GM23338 (cell line): ENCODE data around the gene IFNLR1.

Source experiments
- EZH2 ChIP-seq: fragments of 200-600 bp; sonication (generic); IDR thresholded peaks from one replicate; pipeline ENCODE4 v1.8.0; 2017; ENCODE audit warnings: antibody characterized with exemption, mild to moderate bottlenecking, low read depth; ENCODE audit not compliant: unreplicated experiment
- EZH2phosphoT487 ChIP-seq: fragments of 200-600 bp; sonication (generic); IDR thresholded peaks from one replicate; pipeline ENCODE4 v1.8.1; 2018; ENCODE audit warnings: antibody characterized with exemption; ENCODE audit not compliant: unreplicated experiment
- POLR2AphosphoS5 ChIP-seq: IDR thresholded peaks from 2 replicates; pipeline ENCODE4 v1.6.1; 2016; ENCODE audit warnings: antibody characterized with exemption, low read depth
- TF ChIP-seq, protein P1 (sequence below), 2 experiments: fragments of 200-600 bp in 1 of 2; sonication (generic) in 1 of 2; conservative IDR thresholded peaks; 2 replicates each; pipeline versions ENCODE4 v1.5.1 to v1.6.1; 2016 to 2017; ENCODE audit warnings: antibody characterized with exemption in 2 of 2, low read depth in 2 of 2, mild to moderate bottlenecking in 2 of 2, moderate library complexity in 1 of 2
- TF ChIP-seq, protein P2 (sequence below): IDR thresholded peaks from one replicate; pipeline ENCODE4 v1.6.1; 2018; ENCODE audit warnings: antibody characterized with exemption; ENCODE audit not compliant: unreplicated experiment

DNA sequence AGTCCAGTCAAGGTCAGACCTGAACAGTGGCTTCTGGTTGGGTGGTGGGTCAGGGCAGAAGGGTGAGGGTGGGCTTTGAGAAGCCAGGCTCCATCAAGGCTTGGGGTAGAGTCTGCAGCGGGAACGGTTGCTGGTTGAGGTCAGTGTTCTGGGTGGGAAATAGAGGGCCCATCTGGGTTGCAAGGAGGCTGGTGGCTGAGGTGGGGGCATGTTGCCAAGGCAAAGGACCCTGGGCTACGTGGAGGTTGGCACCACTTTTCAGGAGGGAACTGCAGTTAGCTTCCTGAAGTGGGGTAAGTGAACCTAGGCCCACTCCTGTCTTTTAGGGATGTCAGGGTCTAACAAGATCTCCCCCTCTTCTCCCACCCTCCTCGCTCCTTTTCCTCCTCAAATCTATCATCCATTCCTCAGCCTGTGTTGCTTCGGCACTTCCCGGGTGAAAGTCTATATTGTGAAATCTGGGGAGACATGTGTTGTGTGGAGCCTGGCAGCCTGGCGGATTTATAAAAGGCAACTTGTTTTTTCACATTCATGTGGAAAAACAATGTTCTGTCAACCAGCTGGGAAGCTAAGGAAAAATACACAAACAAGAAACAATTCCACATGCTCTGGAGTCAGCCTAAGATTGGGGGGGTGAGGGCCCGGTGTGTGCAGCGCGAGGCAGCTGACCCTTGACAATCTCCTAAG lies 45.6 kb downstream of the IFNLR1 start:
- TF ChIP-seq, protein P1, sequence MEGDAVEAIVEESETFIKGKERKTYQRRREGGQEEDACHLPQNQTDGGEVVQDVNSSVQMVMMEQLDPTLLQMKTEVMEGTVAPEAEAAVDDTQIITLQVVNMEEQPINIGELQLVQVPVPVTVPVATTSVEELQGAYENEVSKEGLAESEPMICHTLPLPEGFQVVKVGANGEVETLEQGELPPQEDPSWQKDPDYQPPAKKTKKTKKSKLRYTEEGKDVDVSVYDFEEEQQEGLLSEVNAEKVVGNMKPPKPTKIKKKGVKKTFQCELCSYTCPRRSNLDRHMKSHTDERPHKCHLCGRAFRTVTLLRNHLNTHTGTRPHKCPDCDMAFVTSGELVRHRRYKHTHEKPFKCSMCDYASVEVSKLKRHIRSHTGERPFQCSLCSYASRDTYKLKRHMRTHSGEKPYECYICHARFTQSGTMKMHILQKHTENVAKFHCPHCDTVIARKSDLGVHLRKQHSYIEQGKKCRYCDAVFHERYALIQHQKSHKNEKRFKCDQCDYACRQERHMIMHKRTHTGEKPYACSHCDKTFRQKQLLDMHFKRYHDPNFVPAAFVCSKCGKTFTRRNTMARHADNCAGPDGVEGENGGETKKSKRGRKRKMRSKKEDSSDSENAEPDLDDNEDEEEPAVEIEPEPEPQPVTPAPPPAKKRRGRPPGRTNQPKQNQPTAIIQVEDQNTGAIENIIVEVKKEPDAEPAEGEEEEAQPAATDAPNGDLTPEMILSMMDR (conservative IDR thresholded peaks at IDR 0.05; ENCODE audit: low read depth in 2 of 2), result no peak
- TF ChIP-seq POLR2AphosphoS5 (no peak), EZH2 (no peak), EZH2phosphoT487 (no peak)
- TF ChIP-seq, protein P2, sequence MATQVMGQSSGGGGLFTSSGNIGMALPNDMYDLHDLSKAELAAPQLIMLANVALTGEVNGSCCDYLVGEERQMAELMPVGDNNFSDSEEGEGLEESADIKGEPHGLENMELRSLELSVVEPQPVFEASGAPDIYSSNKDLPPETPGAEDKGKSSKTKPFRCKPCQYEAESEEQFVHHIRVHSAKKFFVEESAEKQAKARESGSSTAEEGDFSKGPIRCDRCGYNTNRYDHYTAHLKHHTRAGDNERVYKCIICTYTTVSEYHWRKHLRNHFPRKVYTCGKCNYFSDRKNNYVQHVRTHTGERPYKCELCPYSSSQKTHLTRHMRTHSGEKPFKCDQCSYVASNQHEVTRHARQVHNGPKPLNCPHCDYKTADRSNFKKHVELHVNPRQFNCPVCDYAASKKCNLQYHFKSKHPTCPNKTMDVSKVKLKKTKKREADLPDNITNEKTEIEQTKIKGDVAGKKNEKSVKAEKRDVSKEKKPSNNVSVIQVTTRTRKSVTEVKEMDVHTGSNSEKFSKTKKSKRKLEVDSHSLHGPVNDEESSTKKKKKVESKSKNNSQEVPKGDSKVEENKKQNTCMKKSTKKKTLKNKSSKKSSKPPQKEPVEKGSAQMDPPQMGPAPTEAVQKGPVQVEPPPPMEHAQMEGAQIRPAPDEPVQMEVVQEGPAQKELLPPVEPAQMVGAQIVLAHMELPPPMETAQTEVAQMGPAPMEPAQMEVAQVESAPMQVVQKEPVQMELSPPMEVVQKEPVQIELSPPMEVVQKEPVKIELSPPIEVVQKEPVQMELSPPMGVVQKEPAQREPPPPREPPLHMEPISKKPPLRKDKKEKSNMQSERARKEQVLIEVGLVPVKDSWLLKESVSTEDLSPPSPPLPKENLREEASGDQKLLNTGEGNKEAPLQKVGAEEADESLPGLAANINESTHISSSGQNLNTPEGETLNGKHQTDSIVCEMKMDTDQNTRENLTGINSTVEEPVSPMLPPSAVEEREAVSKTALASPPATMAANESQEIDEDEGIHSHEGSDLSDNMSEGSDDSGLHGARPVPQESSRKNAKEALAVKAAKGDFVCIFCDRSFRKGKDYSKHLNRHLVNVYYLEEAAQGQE, result no peak
